ENCODE measurements around the gene WIPI1. TPM values are rescaled to one million over a fixed set of nuclear protein-coding genes. Genes with fewer than 3 reads are reported as not detected.

The WIPI1 gene
- polyA plus RNA-seq, 10 donors, result 37.4 to 56.0 (median 46.9) TPM

GRCh38 chr17:68461589-68461988 lies 4.3 kb upstream of the WIPI1 start:
- DNase-seq, result no peak

- no peak for DNase-seq
These were observed 3.8 kb upstream of the WIPI1 start for GRCh38 chr17:68461122-68461539.

DNA sequence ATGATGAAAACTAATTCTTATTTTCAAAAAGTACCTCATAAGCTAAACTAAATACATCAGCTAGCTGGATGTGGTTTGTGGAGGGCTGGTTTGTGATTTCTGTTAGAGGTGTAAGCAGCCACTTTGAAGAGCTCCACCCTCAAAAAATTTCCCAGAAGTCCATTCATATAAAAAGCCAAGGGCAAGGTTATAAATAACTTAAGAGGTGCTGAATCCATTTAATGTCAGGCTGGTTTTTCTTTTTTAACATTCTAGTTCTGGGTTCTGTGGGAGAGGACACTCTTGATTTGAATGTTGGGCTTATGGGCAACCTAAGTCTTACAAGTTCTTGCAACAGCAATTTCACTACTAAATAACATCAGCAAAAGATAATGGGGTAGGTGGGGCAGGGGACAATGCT lies 3.4 kb upstream of the WIPI1 start:
- DNase-seq, result no peak

- DNase-seq, result no peak
These were observed 2.9 kb upstream of the WIPI1 start for GRCh38 chr17:68460146-68460545.

DNA sequence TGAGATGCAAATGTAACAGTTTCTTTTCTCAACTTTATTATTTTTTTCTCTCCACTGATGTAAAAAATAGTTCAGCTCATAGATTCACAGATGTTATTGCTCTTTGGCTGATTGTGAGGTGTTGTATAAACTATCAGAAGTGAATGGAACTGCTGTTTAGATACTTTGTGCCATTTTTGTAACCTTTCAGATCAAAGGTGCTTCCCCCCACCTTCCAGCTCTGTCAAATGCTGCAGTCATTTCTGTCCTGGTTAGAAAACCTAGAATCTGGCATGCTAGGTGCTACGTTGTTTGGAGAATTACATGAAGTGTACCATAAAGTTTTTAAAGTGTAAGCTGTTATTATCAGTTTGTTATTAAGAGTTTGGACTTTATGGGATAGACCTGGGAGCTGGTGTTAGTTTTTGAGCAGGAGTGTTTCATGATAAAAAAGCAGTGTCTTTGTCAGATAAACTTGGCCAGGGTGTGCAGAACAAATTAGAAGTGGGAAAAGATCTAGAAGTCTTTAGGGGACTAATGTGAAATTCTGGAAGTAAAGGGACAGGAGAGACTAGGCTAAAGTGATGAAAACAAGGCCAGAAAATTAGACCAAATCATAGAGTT lies 1.8 kb upstream of the WIPI1 start:
- no peak for DNase-seq

DNA sequence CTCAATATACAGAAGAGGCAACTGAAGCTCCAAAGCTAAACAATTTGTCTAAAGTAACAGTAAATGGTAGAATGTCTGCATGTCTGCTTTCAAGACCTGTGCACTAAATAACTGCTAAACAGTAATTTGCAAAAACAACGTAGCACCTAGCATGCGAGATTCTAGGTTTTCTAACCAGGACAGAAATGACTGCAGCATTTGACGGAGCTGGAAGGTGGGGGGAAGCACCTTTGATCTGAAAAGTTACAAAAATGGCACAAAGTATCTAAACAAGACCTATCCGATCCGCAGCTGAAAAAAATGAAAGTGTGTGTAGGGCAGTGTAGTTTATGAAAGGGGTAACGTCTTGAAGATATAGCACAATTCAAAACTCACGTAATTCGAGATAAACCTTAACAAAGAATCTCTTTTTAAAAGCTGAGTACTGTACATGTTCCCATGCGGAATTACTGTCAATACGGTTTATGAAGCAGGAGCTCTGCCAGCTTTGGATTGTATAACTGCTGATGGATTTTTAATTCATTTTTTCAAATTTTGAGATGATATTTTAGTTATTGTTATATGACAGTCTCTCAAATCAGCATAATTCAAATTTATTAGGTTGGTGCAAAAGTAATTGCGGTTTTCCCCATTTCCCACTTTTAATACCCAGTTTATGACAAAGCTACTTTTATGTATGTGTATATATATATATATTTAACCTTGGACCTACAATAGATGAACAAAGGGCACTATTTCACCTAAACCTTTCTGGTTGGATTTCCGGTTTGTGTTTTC lies 1.2 kb upstream of the WIPI1 start:
- no peak for DNase-seq

- peak; percentile 99 for DNase-seq
These were observed 403 bp upstream of the WIPI1 start for GRCh38 chr17:68457539-68458259.

- peak; percentile 86 to 95 (median 88) for DNase-seq
These were observed 743 bp downstream of the WIPI1 start for GRCh38 chr17:68456339-68457167.

DNA sequence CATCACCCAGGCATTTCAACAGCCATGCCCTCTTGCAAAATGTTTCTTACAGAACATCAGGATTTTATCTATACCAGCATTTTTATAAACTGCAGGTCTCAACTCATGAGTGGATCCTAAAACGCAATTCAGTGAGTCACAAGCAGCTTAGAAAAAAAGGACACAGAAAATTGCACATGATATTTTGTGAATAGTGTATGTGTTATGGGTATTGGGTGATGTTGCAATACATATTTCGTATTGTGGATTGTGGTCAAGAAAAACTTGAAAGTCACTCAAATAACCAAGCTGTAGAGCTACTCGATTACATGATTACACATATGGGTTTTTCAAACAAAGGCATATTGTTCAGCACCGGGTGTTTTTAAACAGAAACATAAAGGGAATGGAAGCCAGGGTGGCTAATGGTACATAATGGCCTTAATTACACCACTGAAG lies 1.4 kb downstream of the WIPI1 start:
- peak in 1 of 3 donors; percentile 39 for DNase-seq

GRCh38 chr17:68453991-68454665 lies 3.2 kb downstream of the WIPI1 start:
- DNase-seq, result no peak

DNA sequence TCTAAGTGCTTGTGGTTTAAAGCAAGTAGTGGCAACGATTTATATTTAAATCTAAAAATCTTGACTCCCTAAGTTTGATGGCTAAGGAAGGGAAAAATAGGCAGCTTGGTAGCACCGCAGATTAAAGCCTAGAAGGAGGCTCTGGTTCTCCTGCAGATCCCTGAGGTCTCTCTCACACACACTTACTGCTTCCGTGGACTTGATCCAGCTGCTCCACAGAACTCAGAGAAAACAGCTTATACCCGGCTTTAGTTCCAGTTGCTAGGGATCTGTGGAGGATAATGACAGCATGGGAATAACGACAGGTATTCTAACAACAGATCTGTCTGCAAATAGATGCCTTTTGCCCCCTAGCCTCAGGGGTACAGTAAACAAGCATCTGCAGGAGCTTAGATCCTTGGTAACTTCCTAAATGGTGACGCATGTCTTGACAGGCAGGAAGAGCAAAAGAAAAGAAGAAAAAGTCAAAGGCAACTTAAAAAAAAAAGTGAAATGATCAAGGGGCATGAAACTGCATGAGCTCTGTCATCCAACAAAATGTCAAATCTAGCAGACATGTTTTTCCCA lies 4.5 kb downstream of the WIPI1 start:
- peak in 1 of 3 donors; percentile 44 for DNase-seq

- peak in 1 of 3 donors; percentile 43 for DNase-seq
These were observed 5.5 kb downstream of the WIPI1 start for GRCh38 chr17:68451670-68452354.

DNA sequence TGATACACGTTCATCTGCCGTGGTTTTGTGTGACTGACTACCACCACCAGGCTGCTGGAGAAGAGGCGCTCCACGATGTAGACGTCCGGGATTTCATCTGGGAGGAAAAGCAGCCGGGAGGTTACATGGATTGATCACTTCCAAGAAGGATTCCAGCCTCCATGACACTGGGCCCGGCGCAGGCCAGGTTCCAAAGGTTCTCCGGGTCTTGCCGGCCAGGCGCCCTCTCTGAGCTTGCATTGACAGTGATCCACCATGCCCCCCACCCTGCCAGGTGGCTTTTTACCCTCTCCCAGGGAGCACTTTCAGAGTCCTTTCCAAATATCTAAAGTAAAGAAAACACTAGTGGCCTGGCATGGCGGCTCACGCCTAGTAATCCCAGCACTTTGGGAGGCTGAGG lies 6.5 kb downstream of the WIPI1 start:
- DNase-seq, result no peak

- DNase-seq, result no peak
These were observed 6.9 kb downstream of the WIPI1 start for GRCh38 chr17:68450391-68450790.

GRCh38 chr17:68449021-68449739 lies 8.1 kb downstream of the WIPI1 start:
- DNase-seq, result no peak

- DNase-seq, result no peak
These were observed 10.7 kb downstream of the WIPI1 start for GRCh38 chr17:68446626-68447041.

DNA sequence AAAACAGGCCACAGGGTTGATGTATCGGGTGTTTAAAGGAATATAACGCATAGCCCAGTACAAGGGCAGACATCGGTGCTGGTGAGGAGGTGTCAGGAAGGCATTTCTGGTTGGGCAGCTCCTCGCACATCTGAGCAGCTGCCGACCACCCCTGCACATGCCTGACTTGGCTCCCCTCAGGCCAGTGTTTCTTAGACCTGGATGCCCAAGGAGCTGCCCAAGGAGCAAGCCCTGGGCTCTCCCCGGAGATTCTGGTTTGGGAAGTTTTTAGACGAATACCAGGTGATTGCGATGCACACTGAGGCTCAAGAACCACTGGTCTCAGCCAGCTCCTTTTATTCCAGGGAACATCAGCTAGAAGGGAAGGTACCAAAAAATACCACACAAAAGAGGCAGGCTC lies 11.6 kb downstream of the WIPI1 start:
- no peak for DNase-seq

GRCh38 chr17:68443972-68444464 lies 13.3 kb downstream of the WIPI1 start:
- no peak for DNase-seq

DNA sequence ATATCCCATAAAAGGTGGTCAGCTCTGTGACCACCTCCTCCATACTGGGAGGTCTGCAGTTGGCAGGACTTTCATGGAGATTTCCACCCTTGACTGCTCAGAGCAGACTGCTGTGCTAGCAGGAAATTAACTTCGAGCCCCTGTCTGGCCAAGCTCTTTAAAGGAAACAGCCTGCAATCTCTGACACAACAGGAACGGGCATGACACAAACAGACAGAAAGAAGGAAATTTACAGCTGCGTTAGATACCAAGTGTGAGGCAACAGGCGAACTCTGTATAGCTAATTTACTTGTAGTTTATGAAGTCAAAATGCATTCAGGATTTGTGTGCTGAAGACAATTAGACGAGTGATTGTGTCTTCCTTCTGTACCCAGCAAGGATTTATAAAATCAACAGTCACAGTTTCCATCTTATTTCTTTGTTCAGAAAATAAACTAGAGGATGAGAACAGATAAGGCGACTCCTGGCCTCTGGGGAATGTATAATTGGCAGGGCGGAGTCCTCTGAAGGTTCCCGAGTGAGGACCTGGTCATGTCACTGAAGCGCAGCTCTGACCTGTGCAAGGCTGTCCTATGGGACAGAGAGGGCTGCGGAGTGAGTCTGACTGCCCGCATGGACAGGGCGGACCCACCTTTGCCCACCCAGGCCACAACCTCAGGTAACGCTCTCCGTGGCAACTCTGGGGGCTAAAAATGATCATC lies 16.1 kb downstream of the WIPI1 start:
- DNase-seq, result peak in 1 of 3 donors; percentile 49

Data from muscle of back (tissue), 11 donors.